HEK293 (cell line): ENCODE data around the gene IRAK3.

Experiments
- ZNF132 ChIP-seq: fragments of 450-650 bp; formaldehyde crosslinking; IDR thresholded peaks from 2 replicates; pipeline ENCODE4 v1.5.1; 2017; ENCODE audit warnings: missing biosample characterization, missing genetic modification characterization, borderline replicate concordance
- TF ChIP-seq, protein P1 (sequence below): sonication (generic); formaldehyde crosslinking; IDR thresholded peaks from 2 replicates; pipeline ENCODE4 v1.8.1; 2022; ENCODE audit warnings: mild to moderate bottlenecking, moderate library complexity, missing genetic modification reagents
- TF ChIP-seq, protein P2 (sequence below): fragments of 450-650 bp; formaldehyde crosslinking; IDR thresholded peaks from 2 replicates; pipeline ENCODE4 v1.5.1; 2016; ENCODE audit warnings: missing biosample characterization, missing genetic modification characterization

- TF ChIP-seq, protein P1, sequence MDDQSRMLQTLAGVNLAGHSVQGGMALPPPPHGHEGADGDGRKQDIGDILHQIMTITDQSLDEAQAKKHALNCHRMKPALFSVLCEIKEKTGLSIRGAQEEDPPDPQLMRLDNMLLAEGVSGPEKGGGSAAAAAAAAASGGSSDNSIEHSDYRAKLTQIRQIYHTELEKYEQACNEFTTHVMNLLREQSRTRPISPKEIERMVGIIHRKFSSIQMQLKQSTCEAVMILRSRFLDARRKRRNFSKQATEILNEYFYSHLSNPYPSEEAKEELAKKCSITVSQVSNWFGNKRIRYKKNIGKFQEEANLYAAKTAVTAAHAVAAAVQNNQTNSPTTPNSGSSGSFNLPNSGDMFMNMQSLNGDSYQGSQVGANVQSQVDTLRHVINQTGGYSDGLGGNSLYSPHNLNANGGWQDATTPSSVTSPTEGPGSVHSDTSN: no peak
- TF ChIP-seq ZNF132 (tag by site-specific recombination): no peak
- TF ChIP-seq, protein P2, sequence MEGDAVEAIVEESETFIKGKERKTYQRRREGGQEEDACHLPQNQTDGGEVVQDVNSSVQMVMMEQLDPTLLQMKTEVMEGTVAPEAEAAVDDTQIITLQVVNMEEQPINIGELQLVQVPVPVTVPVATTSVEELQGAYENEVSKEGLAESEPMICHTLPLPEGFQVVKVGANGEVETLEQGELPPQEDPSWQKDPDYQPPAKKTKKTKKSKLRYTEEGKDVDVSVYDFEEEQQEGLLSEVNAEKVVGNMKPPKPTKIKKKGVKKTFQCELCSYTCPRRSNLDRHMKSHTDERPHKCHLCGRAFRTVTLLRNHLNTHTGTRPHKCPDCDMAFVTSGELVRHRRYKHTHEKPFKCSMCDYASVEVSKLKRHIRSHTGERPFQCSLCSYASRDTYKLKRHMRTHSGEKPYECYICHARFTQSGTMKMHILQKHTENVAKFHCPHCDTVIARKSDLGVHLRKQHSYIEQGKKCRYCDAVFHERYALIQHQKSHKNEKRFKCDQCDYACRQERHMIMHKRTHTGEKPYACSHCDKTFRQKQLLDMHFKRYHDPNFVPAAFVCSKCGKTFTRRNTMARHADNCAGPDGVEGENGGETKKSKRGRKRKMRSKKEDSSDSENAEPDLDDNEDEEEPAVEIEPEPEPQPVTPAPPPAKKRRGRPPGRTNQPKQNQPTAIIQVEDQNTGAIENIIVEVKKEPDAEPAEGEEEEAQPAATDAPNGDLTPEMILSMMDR: no peak
Observed at GRCh38 chr12:66199831-66200509, 11.0 kb downstream of the IRAK3 start.
